GM11168 (cell line): ENCODE results near the gene SDC3.
"Not testable (repeated sequence)": the region's sequence is repeated elsewhere in the genome, so short reads cannot be mapped to it uniquely, and the experiment has no call there.

ENCODE experiments used
- in situ Hi-C: fragments of 300-500 bp; cut with MboI; formaldehyde crosslinking; loops from one replicate; pipeline ENCODE4 v1.12.0; 2022; ENCODE audit warnings: low sequenced_read_pairs; ENCODE audit not compliant: unreplicated experiment

Gene SDC3, protein sequence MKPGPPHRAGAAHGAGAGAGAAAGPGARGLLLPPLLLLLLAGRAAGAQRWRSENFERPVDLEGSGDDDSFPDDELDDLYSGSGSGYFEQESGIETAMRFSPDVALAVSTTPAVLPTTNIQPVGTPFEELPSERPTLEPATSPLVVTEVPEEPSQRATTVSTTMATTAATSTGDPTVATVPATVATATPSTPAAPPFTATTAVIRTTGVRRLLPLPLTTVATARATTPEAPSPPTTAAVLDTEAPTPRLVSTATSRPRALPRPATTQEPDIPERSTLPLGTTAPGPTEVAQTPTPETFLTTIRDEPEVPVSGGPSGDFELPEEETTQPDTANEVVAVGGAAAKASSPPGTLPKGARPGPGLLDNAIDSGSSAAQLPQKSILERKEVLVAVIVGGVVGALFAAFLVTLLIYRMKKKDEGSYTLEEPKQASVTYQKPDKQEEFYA

DNA sequence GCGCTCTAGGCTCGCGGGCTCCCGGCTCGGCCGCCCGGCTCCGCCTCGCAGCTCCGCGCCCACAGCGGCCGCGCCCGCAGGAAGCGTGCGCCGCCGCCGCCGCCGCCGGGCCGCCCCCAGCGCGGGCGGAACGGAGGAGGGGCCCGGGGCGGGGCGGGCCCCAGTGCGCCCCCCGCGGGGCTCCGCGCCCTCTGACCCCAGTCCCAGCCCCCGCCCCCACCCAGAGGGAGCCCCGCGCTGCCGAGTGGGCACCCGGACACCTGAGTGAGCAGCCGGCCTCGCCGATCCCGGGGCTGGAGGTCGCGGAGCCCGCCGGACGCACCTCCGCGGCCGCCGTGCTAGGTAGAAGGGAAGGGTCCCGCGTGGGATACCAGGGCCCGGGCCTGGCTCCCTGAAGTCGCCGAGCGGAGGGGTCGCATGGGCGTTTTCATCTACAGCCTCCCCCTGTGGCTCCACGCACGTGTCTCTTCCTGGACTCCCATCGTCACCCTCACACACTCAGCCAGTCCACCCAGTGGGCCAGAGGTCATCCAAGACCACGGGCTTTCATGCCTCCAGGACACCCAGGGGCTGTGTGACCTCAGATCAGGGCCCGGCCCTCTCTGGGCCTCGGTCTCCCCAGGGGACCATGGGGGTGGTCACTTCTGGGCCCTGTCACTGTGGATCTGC, at the start of gene SDC3:
Gene SDC3, minus strand, starts transcription at position 63 of the 669 bp plus-strand sequence. CDS start 172 bp downstream, outside the sequence.
- in situ Hi-C loops: no loop called here

DNA sequence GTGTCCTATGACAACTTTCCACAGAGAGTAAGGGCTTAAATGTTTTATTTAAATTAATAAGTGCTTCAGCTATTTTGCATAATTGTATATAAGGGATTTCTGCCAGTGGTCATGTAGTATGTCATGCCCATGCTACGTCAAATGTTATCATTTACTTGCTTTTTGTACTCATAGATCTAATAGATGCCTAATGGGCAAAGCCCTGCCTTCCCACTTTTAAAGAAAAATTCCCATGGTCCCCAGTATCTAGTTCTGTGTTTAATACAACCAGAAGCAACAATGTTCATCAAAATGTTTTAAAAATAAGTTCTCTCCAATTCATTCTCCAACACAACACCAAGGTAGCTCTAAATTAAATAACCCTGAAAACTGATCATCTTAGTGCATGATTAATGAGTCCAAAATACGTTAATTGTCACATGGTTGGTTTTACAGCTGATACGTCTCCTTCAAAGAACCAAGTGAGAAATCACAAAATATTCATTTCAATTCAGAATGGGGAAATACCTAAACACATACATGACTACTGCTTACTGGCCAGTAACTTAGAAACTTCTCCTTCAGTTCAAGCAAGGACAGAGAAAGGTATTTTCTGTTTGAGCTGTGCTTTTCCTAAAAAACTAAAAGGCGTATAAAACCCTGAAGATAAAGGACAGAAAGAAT, 49.1 kb upstream of the SDC3 start:
- in situ Hi-C loops: no loop called here

- in situ Hi-C loops: no loop called here
Observed at GRCh38 chr1:30955448-30956015, 47.0 kb upstream of the SDC3 start.

DNA sequence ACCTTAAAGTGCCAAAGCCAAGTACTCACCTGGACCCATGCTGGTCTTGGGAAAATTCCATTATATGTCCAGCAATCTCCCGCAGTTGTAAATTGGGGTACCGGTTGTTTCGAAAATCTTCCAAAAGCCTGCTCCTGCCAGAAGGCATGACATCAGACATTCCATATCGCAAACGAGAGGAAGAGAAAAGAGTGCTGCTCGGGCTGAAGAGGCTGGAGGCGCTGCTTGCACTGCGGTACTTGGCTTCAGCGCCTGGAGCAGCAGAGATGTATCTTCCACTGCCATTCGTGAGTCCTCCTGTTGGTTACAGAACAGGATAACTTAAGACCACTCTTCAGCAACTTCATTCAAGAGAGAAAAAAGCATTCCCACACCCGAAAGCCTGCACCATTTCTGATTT, 45.1 kb upstream of the SDC3 start:
- in situ Hi-C loops: no loop called here

GRCh38 chr1:30952098-30952497, 43.5 kb upstream of the SDC3 start:
- in situ Hi-C loops: no loop called here

DNA sequence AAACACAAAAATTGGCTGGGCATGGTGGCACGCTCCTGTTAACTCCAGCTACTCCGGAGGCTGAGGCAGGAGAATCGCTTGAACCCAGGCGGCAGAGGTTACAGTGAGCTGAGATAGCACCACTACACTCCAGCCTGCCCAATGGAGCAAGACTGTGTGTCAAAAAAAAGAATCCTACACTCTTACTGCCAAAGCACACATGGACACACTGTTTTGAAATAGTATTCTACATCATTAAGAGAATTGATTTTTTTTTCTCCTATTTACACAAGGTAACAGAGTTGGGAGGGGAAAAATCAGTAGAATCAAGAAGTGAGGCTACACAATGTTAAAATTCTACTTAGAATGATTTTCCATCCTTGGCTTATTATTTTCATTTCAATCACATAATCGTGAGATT, 42.1 kb upstream of the SDC3 start:
- in situ Hi-C loops: no loop called here

DNA sequence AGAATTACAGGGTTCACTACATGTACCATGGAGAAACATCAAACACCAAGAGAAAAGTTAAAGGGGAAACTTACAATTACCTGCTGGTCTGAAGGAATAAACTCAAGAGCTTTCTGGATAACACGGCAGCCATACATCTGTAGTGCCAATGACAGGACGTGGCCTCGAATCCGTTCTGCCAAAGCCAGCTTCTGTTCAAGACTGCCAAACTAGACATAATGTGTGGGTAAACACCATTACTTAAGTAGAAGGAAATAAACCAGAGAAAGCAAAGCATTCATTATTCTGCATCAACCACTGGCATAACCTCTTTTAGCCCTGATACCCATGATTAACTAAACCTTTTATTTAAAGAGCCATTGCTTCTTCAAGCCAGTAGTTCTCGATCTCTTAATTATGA, 41.5 kb upstream of the SDC3 start:
- in situ Hi-C loops: no loop called here

- in situ Hi-C loops: not testable (repeated sequence)
Observed at GRCh38 chr1:30949487-30949838, 40.9 kb upstream of the SDC3 start.

DNA sequence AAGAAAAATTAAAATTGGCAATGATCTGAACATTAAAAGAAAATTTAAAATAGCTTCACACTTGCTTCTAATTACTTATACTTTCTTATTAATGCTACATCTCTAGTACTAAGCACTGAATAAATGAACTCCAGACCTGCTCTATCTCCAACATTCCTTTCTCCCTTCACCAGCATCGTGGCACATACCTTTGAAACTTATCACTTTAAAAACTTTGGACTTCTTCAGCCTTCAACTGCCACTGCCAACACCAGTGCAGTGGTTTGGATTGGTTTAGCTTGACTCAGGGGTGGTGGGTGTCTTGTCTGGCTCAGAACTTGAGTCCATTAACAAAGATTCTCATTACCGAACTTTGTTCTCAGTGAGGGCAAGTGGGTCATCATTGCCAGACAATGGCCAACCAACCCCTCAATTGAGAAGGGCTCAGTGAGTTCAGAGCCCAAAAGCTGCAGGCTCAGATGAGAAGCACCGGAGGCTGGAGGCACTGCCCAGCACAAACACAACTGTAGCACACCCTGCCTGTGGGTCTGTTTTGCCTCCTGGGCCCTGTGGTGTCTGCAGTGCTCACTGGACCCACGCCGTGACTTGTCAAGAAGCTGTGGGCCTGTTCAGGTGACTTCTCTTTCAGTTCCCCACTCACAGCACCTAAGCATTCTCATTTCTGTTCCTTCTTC, 40.4 kb upstream of the SDC3 start:
- in situ Hi-C loops: not testable (repeated sequence)

- in situ Hi-C loops: no loop called here
Observed at GRCh38 chr1:30948278-30948677, 39.7 kb upstream of the SDC3 start.

GRCh38 chr1:30947212-30947611, 38.7 kb upstream of the SDC3 start:
- in situ Hi-C loops: no loop called here

- in situ Hi-C loops: no loop called here
Observed at GRCh38 chr1:30942326-30942963, 33.9 kb upstream of the SDC3 start.

DNA sequence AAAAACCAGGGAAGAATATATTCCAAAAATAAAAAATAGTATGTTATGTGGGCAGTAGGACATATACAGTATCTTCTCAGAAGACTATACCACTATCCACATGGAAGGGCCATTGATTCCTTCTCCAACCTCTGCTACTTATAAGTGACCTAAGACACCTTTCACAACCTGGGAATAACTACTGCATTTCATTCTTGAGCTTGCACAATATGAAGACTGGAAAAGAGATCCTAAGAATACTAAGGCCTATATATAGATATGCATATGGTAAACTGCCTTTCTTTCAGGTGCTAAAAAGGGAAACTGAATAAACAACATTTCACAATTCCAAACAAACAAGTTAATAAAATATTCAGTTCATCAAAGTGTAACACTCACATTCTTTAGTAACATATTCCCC, 32.0 kb upstream of the SDC3 start:
- in situ Hi-C loops: no loop called here

DNA sequence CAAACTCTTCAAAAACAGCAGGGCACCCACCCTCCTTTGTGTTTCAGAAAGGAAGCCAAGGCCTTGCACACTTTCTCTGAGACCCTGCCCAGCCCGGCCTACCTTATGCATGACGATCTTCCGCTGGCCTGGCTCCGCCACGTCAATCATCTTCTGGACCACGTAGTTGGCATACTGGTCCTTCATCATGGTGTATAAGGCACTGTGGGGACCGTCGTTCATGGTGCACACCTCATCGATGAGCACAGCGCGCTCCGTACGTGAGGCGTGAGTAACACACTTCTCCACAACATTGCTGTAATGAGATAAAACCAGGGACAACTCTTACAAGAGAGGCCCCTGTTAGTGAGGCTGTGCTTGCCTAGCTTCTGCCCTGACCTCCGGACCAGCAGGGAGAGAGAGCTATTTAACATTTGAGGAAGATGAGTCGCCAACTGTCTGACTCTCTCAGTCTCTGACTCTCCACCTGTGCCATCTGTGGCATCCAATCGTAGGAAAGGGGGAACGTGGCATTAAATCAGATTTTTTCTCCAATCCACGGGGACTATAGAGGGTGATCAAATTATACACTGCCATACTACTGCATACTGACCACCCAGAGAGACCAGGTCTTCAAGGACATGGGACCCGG, 28.1 kb upstream of the SDC3 start:
- in situ Hi-C loops: no loop called here

- in situ Hi-C loops: not testable (repeated sequence)
Observed at GRCh38 chr1:30935758-30936157, 27.2 kb upstream of the SDC3 start.

GRCh38 chr1:30934613-30935012, 26.1 kb upstream of the SDC3 start:
- in situ Hi-C loops: no loop called here

DNA sequence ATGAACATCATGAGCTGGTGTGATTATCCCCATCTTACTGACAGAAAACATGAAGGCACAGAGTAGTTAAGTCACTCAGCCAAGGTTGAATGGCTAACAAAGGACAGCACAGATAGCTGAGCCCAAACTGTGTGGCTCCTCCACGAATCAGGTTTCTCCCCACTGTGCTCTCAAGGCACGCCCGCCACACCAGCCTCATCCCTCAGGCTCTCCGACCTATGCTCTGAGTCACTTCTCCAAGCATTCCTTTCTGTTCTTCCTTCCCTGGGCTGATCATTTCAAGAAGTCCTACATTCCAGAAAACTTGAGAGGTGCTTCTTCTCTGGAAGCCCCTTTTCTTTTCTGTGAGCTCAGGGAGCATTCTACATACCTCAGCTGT, 25.3 kb upstream of the SDC3 start:
- in situ Hi-C loops: no loop called here

DNA sequence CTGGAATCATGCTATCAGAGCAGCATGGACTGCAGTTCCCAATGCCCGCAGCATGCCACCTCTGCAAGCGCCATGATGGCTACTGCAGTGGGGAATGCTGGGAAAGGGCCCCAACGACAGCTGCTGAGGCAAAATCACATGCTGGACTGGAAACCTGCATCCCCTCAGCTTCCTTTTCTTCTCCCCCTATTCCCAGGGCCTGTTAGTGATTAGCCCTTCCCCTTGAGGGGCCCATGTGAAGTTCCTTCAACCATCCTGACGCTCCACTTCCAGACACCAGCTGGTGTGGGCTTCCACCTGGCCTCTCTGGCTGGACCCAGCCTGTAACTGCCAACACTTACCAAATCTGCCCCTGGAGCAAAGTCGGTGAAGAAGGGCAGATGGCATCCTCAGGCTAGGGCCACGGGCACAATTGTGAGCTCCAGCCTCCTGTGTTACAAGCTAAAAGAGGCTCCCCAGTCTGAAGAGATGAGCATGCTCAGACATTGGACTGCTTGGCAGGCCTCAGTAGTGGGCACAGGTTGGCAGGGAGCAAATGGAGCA, 22.1 kb upstream of the SDC3 start:
- in situ Hi-C loops: no loop called here

DNA sequence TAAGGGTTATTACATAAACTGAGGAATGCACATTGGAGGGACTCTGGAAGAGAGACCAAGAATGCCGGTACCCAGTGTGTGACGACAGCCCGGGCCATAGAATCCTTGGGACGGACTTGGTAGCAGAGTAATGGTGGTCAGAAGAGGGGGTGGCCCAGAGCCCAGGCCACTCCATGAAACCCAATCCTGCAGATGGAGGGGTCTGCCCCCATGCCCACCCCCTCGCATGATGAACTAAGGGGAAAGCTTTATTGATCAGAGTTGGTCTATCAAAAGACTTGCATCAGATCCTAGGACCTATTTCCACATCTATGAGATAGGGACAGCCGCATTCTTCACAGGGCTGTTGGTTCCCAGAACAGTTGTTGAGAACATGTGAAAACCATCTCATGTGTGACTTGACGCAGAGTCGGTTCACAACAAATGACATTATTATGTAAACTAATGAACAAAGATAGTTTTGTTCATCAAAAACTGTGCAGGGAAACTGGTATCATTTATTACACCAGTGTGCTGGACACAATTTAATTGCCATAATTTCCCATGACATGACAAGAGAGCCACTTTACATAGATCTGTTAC, 21.5 kb upstream of the SDC3 start:
- in situ Hi-C loops: no loop called here
